ENCODE measurements around the gene VOPP1.

VOPP1 gene

DNA sequence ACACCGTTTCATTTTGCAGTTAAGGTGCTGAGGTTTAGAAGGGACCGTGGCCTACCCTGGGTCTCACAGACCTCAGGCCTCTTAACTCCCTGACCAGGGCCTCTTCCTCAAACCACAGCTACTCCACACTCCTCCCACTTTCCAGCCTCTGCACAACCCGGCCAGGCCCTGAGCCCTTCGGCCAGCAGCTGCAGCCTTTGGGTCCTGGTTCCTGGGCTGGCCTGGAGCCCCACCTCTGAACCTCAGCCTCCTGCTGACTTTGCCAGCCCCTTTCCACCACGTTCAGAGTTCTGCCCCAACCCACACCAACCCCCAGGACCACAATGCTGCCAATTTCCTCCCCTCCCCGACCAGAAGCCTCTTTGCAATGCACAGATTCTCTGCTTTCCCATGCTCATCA lies 84.1 kb downstream of the VOPP1 start:
- Histone ChIP-seq H3K4me1 (ENCODE audit: control extremely low read depth in 1 of 4, control insufficient read depth in 4 of 4, insufficient read depth in 4 of 4, low read length in 3 of 4) (peaks cover 0 to 11% (median 6%) of the 10 kb centered on the region in 4 experiments), H3K27me3 (replicated peaks in 2 of 5; ENCODE audit: control insufficient read depth in 4 of 5, insufficient read depth in 5 of 5, low read length in 4 of 5) (no peaks in the 10 kb centered on the region), H3K36me3 (ENCODE audit: control insufficient read depth in 4 of 4, insufficient read depth in 4 of 4, low read length in 3 of 4) (peaks cover 8 to 22% (median 19%) of the 10 kb centered on the region in 4 experiments), H3K4me3 (ENCODE audit: control insufficient read depth in 1 of 7, extremely low read depth in 1 of 7, insufficient read depth in 4 of 7, low read depth in 2 of 7, low read length in 6 of 7) (no peak overlapping the region), H3K27ac (ENCODE audit: insufficient read depth in 1 of 2, low read depth in 1 of 2, low read length in 2 of 2, poor library complexity in 1 of 2, severe bottlenecking in 2 of 2) (no peak overlapping the region), H3K9me3 (ENCODE audit: control extremely low read depth in 1 of 5, control insufficient read depth in 4 of 5, insufficient read depth in 2 of 5, low read depth in 1 of 5, low read length in 4 of 5) (no peaks in the 10 kb centered on the region)
- no peak for DNase-seq
- WGBS (ENCODE audit: insufficient coverage): 38% methylated on average over 6 of the region's 6 CpGs
- ChIA-PET POLR2A (no interaction called here), CTCF (no interaction called here)

DNA sequence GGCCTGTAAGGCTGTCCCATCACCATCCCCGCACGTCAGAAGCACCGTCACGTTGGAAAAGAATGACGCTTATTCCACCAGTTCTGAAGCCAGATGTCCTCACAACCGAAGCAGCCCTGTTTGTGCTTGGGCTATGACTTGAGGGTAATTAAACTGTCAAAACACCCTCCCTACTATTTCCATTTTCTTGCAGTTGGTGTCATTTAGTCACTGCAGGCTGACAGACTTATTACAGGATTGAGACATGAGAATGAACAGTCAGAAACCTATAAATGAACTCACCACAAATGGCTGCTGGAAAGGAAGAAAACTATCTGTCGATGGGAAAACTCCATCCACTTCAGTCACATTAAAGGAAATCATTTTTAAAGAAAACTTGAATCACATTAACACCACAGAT lies 85.3 kb downstream of the VOPP1 start:
- peaks cover 0 to 11% (median 6%) of the 10 kb centered on the region in 4 experiments for H3K4me1 ChIP-seq (ENCODE audit: control extremely low read depth in 1 of 4, control insufficient read depth in 4 of 4, insufficient read depth in 4 of 4, low read length in 3 of 4)
- CTCF ChIA-PET: no interaction called here
- H3K36me3 ChIP-seq (ENCODE audit: control insufficient read depth in 4 of 4, insufficient read depth in 4 of 4, low read length in 3 of 4): peaks cover 2 to 22% (median 14%) of the 10 kb centered on the region in 4 experiments
- H3K4me3 ChIP-seq (ENCODE audit: control insufficient read depth in 1 of 7, extremely low read depth in 1 of 7, insufficient read depth in 4 of 7, low read depth in 2 of 7, low read length in 6 of 7): no peak overlapping the region
- no peak for DNase-seq
- H3K27ac ChIP-seq (ENCODE audit: insufficient read depth in 1 of 2, low read depth in 1 of 2, low read length in 2 of 2, poor library complexity in 1 of 2, severe bottlenecking in 2 of 2): no peak overlapping the region
- no peaks in the 10 kb centered on the region for H3K27me3 ChIP-seq (replicated peaks in 2 of 5; ENCODE audit: control insufficient read depth in 4 of 5, insufficient read depth in 5 of 5, low read length in 4 of 5)
- 96% methylated on average over 7 of the region's 7 CpGs for WGBS (ENCODE audit: insufficient coverage)
- POLR2A ChIA-PET: no interaction called here
- no peaks in the 10 kb centered on the region for H3K9me3 ChIP-seq (ENCODE audit: control extremely low read depth in 1 of 5, control insufficient read depth in 4 of 5, insufficient read depth in 2 of 5, low read depth in 1 of 5, low read length in 4 of 5)

DNA sequence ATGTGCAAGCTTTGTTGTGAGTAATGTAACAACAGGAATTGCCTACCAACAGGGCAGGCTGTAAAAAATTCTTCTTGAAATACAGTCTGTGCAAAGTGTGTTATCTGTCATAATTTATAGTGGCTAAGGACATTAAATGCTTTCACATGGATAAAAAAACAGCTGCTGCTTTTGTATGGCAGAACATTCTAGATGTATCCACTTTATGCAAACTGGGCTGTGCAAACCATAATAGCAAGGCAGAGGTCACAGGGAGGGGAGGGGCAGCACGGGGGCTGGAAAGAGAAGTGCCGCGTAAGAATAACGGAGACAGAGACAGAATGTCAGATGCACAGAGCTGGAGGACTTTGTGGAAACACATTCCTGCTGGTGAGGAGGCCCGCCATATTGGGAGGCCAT lies 86.1 kb downstream of the VOPP1 start:
- Histone ChIP-seq H3K27me3 (replicated peaks in 2 of 5; ENCODE audit: control insufficient read depth in 4 of 5, insufficient read depth in 5 of 5, low read length in 4 of 5) (no peaks in the 10 kb centered on the region), H3K4me3 (ENCODE audit: control insufficient read depth in 1 of 7, extremely low read depth in 1 of 7, insufficient read depth in 4 of 7, low read depth in 2 of 7, low read length in 6 of 7) (no peak overlapping the region), H3K27ac (ENCODE audit: insufficient read depth in 1 of 2, low read depth in 1 of 2, low read length in 2 of 2, poor library complexity in 1 of 2, severe bottlenecking in 2 of 2) (no peak overlapping the region), H3K9me3 (ENCODE audit: control extremely low read depth in 1 of 5, control insufficient read depth in 4 of 5, insufficient read depth in 2 of 5, low read depth in 1 of 5, low read length in 4 of 5) (no peaks in the 10 kb centered on the region), H3K4me1 (ENCODE audit: control extremely low read depth in 1 of 4, control insufficient read depth in 4 of 4, insufficient read depth in 4 of 4, low read length in 3 of 4) (peaks cover 0 to 11% (median 6%) of the 10 kb centered on the region in 4 experiments), H3K36me3 (ENCODE audit: control insufficient read depth in 4 of 4, insufficient read depth in 4 of 4, low read length in 3 of 4) (peaks cover 0 to 23% (median 13%) of the 10 kb centered on the region in 4 experiments)
- ChIA-PET CTCF (no interaction called here), POLR2A (no interaction called here)
- WGBS (ENCODE audit: insufficient coverage): 95% methylated on average over 4 of the region's 5 CpGs
- DNase-seq: no peak

DNA sequence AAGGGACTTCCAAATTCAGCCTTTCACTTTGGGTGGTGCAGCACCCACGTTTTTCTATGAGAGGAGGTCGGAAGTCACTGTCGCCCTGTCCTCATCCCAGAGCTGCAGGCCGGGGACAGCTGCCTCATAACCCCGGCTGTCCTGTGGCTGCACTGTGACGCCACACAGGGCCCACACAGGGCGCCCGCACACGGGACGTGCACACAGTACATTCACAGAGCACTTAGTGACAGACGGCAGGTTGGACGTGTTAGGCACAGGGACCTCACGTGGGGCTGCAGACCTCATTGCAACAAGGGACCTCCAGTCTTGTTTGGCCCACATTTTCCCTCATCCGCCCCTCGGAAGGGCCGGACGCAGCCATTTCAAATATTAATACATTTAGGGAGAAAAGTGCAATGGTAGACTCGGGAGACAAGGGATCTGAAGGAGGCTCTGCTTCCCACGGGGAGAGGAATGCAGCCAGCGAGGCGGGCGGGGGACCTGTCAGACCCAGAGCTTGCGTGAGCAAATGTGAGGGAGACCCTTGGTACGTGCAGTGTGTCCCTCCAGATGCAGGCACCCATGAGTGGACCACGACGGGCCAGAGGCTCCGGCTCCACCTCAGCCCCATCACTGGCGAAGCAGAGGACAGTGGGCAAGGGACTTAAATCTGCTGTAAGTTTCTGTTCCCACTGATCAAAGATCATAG lies 86.7 kb downstream of the VOPP1 start:
- H3K4me1 ChIP-seq (ENCODE audit: control extremely low read depth in 1 of 4, control insufficient read depth in 4 of 4, insufficient read depth in 4 of 4, low read length in 3 of 4): peaks cover 0 to 11% (median 6%) of the 10 kb centered on the region in 4 experiments
- ChIA-PET CTCF (no interaction called here), POLR2A (no interaction called here)
- H3K27ac ChIP-seq (ENCODE audit: insufficient read depth in 1 of 2, low read depth in 1 of 2, low read length in 2 of 2, poor library complexity in 1 of 2, severe bottlenecking in 2 of 2): no peak overlapping the region
- no peak for DNase-seq
- no peaks in the 10 kb centered on the region for H3K27me3 ChIP-seq (replicated peaks in 2 of 5; ENCODE audit: control insufficient read depth in 4 of 5, insufficient read depth in 5 of 5, low read length in 4 of 5)
- no peaks in the 10 kb centered on the region for H3K9me3 ChIP-seq (ENCODE audit: control extremely low read depth in 1 of 5, control insufficient read depth in 4 of 5, insufficient read depth in 2 of 5, low read depth in 1 of 5, low read length in 4 of 5)
- H3K4me3 ChIP-seq (ENCODE audit: control insufficient read depth in 1 of 7, extremely low read depth in 1 of 7, insufficient read depth in 4 of 7, low read depth in 2 of 7, low read length in 6 of 7): no peak overlapping the region
- 99% methylated on average over 23 of the region's 28 CpGs for WGBS (ENCODE audit: insufficient coverage)
- H3K36me3 ChIP-seq (ENCODE audit: control insufficient read depth in 4 of 4, insufficient read depth in 4 of 4, low read length in 3 of 4): peaks cover 0 to 27% (median 13%) of the 10 kb centered on the region in 4 experiments

DNA sequence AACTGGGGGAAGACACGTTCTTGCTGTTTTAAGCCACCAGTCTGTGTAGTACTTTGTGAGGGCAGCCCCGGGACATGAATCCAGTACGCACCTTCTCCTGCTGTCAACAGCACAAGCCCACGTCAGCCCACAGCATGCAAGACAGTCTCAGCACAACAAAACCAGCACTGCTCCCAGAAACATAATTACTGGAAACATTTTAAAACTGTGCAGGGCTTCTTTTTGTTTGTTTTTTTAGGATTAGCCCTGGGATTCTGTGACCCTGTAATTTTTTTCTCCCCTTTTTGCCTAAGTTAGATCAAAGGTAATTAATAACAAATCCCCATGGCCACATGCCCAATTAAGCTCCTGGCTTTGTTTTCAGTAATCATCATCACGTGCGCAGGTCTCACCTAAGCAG lies 87.5 kb downstream of the VOPP1 start:
- ChIA-PET CTCF (no interaction called here), POLR2A (no interaction called here)
- peaks cover 0 to 26% (median 11%) of the 10 kb centered on the region in 4 experiments for H3K36me3 ChIP-seq (ENCODE audit: control insufficient read depth in 4 of 4, insufficient read depth in 4 of 4, low read length in 3 of 4)
- 100% methylated on average over 4 of the region's 6 CpGs for WGBS (ENCODE audit: insufficient coverage)
- H3K27ac ChIP-seq (ENCODE audit: insufficient read depth in 1 of 2, low read depth in 1 of 2, low read length in 2 of 2, poor library complexity in 1 of 2, severe bottlenecking in 2 of 2): no peak overlapping the region
- no peaks in the 10 kb centered on the region for H3K27me3 ChIP-seq (replicated peaks in 2 of 5; ENCODE audit: control insufficient read depth in 4 of 5, insufficient read depth in 5 of 5, low read length in 4 of 5)
- no peak for DNase-seq
- H3K9me3 ChIP-seq (ENCODE audit: control extremely low read depth in 1 of 5, control insufficient read depth in 4 of 5, insufficient read depth in 2 of 5, low read depth in 1 of 5, low read length in 4 of 5): no peaks in the 10 kb centered on the region
- peaks cover 0 to 11% (median 6%) of the 10 kb centered on the region in 4 experiments for H3K4me1 ChIP-seq (ENCODE audit: control extremely low read depth in 1 of 4, control insufficient read depth in 4 of 4, insufficient read depth in 4 of 4, low read length in 3 of 4)
- no peak overlapping the region for H3K4me3 ChIP-seq (ENCODE audit: control insufficient read depth in 1 of 7, extremely low read depth in 1 of 7, insufficient read depth in 4 of 7, low read depth in 2 of 7, low read length in 6 of 7)

DNA sequence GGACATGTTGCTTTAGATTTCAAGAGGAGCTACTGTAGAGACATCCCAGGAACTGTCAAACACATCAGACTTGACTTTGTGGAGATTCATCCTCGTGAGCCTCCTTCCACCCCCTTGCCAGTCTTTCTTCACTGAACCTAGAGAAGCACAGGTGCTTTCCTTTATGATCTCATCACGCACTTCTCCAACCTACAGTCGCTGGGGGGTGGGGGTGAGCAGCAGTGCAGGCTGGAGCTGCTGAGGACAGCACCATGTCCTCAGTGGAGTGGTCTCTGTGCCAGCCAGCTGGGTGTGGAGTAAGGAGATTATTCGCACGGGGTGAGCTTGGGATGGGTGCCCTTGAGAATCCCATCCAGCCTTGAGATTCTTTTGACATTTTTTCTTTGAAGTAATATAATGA lies 88.1 kb downstream of the VOPP1 start:
- CTCF ChIA-PET: no interaction called here
- WGBS (ENCODE audit: insufficient coverage): 100% methylated on average over 1 of the region's 5 CpGs
- no peak for DNase-seq
- H3K27ac ChIP-seq (ENCODE audit: insufficient read depth in 1 of 2, low read depth in 1 of 2, low read length in 2 of 2, poor library complexity in 1 of 2, severe bottlenecking in 2 of 2): no peak overlapping the region
- no peaks in the 10 kb centered on the region for H3K9me3 ChIP-seq (ENCODE audit: control extremely low read depth in 1 of 5, control insufficient read depth in 4 of 5, insufficient read depth in 2 of 5, low read depth in 1 of 5, low read length in 4 of 5)
- peaks cover 0 to 11% (median 6%) of the 10 kb centered on the region in 4 experiments for H3K4me1 ChIP-seq (ENCODE audit: control extremely low read depth in 1 of 4, control insufficient read depth in 4 of 4, insufficient read depth in 4 of 4, low read length in 3 of 4)
- H3K4me3 ChIP-seq (ENCODE audit: control insufficient read depth in 1 of 7, extremely low read depth in 1 of 7, insufficient read depth in 4 of 7, low read depth in 2 of 7, low read length in 6 of 7): no peak overlapping the region
- peaks cover 0 to 20% (median 6%) of the 10 kb centered on the region in 4 experiments for H3K36me3 ChIP-seq (ENCODE audit: control insufficient read depth in 4 of 4, insufficient read depth in 4 of 4, low read length in 3 of 4)
- POLR2A ChIA-PET: no interaction called here
- no peaks in the 10 kb centered on the region for H3K27me3 ChIP-seq (replicated peaks in 2 of 5; ENCODE audit: control insufficient read depth in 4 of 5, insufficient read depth in 5 of 5, low read length in 4 of 5)

DNA sequence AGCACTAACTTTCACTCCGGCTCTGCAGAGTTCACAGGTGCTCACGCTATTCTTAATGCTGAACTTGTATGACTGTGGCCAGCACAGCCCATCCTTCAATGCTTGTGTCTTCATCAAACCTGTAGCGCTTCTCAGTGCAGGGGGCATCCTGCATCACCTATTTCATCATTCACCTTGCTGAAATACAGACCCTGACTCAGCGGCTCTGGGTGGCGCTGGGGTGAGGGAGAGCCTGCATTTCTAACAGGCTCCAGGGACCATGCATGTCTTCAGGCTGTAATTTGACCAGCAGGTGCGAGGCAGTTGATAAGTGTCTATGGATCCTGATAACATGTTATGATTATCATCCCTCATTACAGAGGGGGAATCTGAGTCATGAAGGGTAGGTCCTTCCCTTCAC lies 89.3 kb downstream of the VOPP1 start:
- ChIA-PET CTCF (no interaction called here), POLR2A (no interaction called here)
- Histone ChIP-seq H3K4me1 (ENCODE audit: control extremely low read depth in 1 of 4, control insufficient read depth in 4 of 4, insufficient read depth in 4 of 4, low read length in 3 of 4) (peaks cover 0 to 2% (median 0%) of the 10 kb centered on the region in 4 experiments), H3K27me3 (replicated peaks in 2 of 5; ENCODE audit: control insufficient read depth in 4 of 5, insufficient read depth in 5 of 5, low read length in 4 of 5) (no peaks in the 10 kb centered on the region), H3K36me3 (ENCODE audit: control insufficient read depth in 4 of 4, insufficient read depth in 4 of 4, low read length in 3 of 4) (peaks cover 0 to 17% (median 4%) of the 10 kb centered on the region in 4 experiments), H3K27ac (ENCODE audit: insufficient read depth in 1 of 2, low read depth in 1 of 2, low read length in 2 of 2, poor library complexity in 1 of 2, severe bottlenecking in 2 of 2) (no peak overlapping the region), H3K9me3 (ENCODE audit: control extremely low read depth in 1 of 5, control insufficient read depth in 4 of 5, insufficient read depth in 2 of 5, low read depth in 1 of 5, low read length in 4 of 5) (no peaks in the 10 kb centered on the region), H3K4me3 (ENCODE audit: control insufficient read depth in 1 of 7, extremely low read depth in 1 of 7, insufficient read depth in 4 of 7, low read depth in 2 of 7, low read length in 6 of 7) (no peak overlapping the region)
- 100% methylated on average over 5 of the region's 6 CpGs for WGBS (ENCODE audit: insufficient coverage)
- DNase-seq: no peak

Data from common myeloid progenitor, CD34-positive (primary cell).